H9 (cell line): Measurements from ENCODE around the gene C1orf21. TPM values are rescaled to one million over a fixed set of nuclear protein-coding genes. Genes with fewer than 3 reads are reported as not detected.

Experiments
- DNase-seq: peaks from one replicate; pipeline ENCODE4 v3.0.0-alpha.2; 2017
- H2AFZ ChIP-seq: one replicate; pipeline ENCODE4 v1.6.1; 2013; ENCODE audit warnings: mild to moderate bottlenecking, low read length, control low read depth, moderate library complexity
- H2AK5ac ChIP-seq: 2 replicates; pipeline ENCODE4 v1.6.1; 2013; ENCODE audit warnings: low read length, control low read depth, mixed read lengths; ENCODE audit not compliant: insufficient read length
- H2BK120ac ChIP-seq: one replicate; pipeline ENCODE4 v1.6.1; 2013; ENCODE audit warnings: low read depth, mild to moderate bottlenecking, low read length, control low read depth, inconsistent platforms; ENCODE audit not compliant: poor library complexity, severe bottlenecking
- H2BK12ac ChIP-seq: 2 replicates; pipeline ENCODE4 v1.6.1; 2013; ENCODE audit warnings: low read length, control low read depth, mixed read lengths, low read depth; ENCODE audit not compliant: insufficient read length
- H2BK15ac ChIP-seq: 2 replicates; pipeline ENCODE4 v1.6.1; 2013; ENCODE audit warnings: low read depth, low read length, control low read depth
- H2BK20ac ChIP-seq: one replicate; pipeline ENCODE4 v1.6.1; 2013; ENCODE audit warnings: low read depth, mild to moderate bottlenecking, low read length, control low read depth, inconsistent platforms; ENCODE audit not compliant: poor library complexity, severe bottlenecking
- H2BK5ac ChIP-seq: 2 replicates; pipeline ENCODE4 v1.6.1; 2013; ENCODE audit warnings: low read length, control low read depth, mixed read lengths; ENCODE audit not compliant: insufficient read length
- H3K14ac ChIP-seq: 2 replicates; pipeline ENCODE4 v1.6.1; 2013; ENCODE audit warnings: low read length, control low read depth; ENCODE audit not compliant: insufficient read depth
- H3K18ac ChIP-seq: 2 replicates; pipeline ENCODE4 v1.6.1; 2013; ENCODE audit warnings: low read depth, mild to moderate bottlenecking, mixed read lengths, low read length, control low read depth; ENCODE audit not compliant: insufficient read length
- H3K23ac ChIP-seq: 2 replicates; pipeline ENCODE4 v1.6.1; 2013; ENCODE audit warnings: low read length, control low read depth, mixed read lengths, low read depth; ENCODE audit not compliant: insufficient read length
- H3K23me2 ChIP-seq: 2 replicates; pipeline ENCODE4 v1.6.1; 2013; ENCODE audit warnings: low read depth, mild to moderate bottlenecking, mixed read lengths, low read length, control low read depth; ENCODE audit not compliant: insufficient read length, poor library complexity, severe bottlenecking
- H3K27ac ChIP-seq: 2 replicates; pipeline ENCODE4 v1.5.1; 2013; ENCODE audit warnings: low read length, control low read depth, mixed read lengths, low read depth; ENCODE audit not compliant: insufficient read length
- H3K27me3 ChIP-seq: 2 replicates; pipeline ENCODE4 v1.6.1; 2013; ENCODE audit warnings: low read length, control low read depth, inconsistent platforms; ENCODE audit not compliant: insufficient read depth
- H3K4ac ChIP-seq: 2 replicates; pipeline ENCODE4 v1.6.1; 2013; ENCODE audit warnings: low read depth, mild to moderate bottlenecking, control low read depth, inconsistent platforms, low read length, moderate library complexity
- H3K4me1 ChIP-seq: 2 replicates; pipeline ENCODE4 v1.6.1; 2013; ENCODE audit warnings: low read length, control low read depth, inconsistent platforms; ENCODE audit not compliant: insufficient read depth
- H3K4me2 ChIP-seq: 2 replicates; pipeline ENCODE4 v1.6.1; 2013; ENCODE audit warnings: low read length, control low read depth, mixed read lengths; ENCODE audit not compliant: insufficient read length, insufficient read depth
- H3K56ac ChIP-seq: 2 replicates; pipeline ENCODE4 v1.6.1; 2013; ENCODE audit warnings: low read depth, mild to moderate bottlenecking, mixed read lengths, low read length, control low read depth; ENCODE audit not compliant: insufficient read length
- H3K79me1 ChIP-seq: 2 replicates; pipeline ENCODE4 v1.6.1; 2013; ENCODE audit warnings: low read depth, mild to moderate bottlenecking, moderate library complexity, low read length, control low read depth, inconsistent platforms; ENCODE audit not compliant: insufficient read depth, poor library complexity, severe bottlenecking
- H3K79me2 ChIP-seq: 2 replicates; pipeline ENCODE4 v1.6.1; 2013; ENCODE audit warnings: low read length, control low read depth, inconsistent platforms; ENCODE audit not compliant: insufficient read depth
- H3K9ac ChIP-seq: 2 replicates; pipeline ENCODE4 v1.6.1; 2013; ENCODE audit warnings: low read length, control low read depth, mixed read lengths; ENCODE audit not compliant: insufficient read length; ENCODE audit errors: extremely low read depth
- H3K9me3 ChIP-seq: one replicate; pipeline ENCODE4 v1.6.1; 2013; ENCODE audit warnings: low read depth, low read length, inconsistent platforms; ENCODE audit not compliant: control insufficient read depth
- H3T11ph ChIP-seq: one replicate; pipeline ENCODE4 v1.6.1; 2013; ENCODE audit warnings: mild to moderate bottlenecking, low read length, control low read depth, inconsistent platforms
- H4K20me1 ChIP-seq: one replicate; pipeline ENCODE4 v1.6.1; 2013; ENCODE audit not compliant: control insufficient read depth, insufficient read length, insufficient read depth
- H4K5ac ChIP-seq: 2 replicates; pipeline ENCODE4 v1.6.1; 2013; ENCODE audit warnings: low read depth, mild to moderate bottlenecking, mixed read lengths, low read length, control low read depth; ENCODE audit not compliant: insufficient read length
- H4K8ac ChIP-seq: replicated peaks from 2 replicates; pipeline ENCODE4 v1.6.1; 2013; ENCODE audit warnings: low read length, control low read depth, mixed read lengths, low read depth; ENCODE audit not compliant: insufficient read length
- H4K91ac ChIP-seq: 2 replicates; pipeline ENCODE4 v1.6.1; 2013; ENCODE audit warnings: low read depth, mild to moderate bottlenecking, moderate library complexity, mixed read lengths, low read length, control low read depth; ENCODE audit not compliant: insufficient read length
- H3K27ac Mint-ChIP-seq, 3 experiments: 2 replicates in 2 of 3; 3 replicates in 1 of 3; pipeline ENCODE4 v1.8.0; 2020 to 2021; ENCODE audit warnings: mixed read lengths in 3 of 3, mild to moderate bottlenecking in 1 of 3, moderate library complexity in 1 of 3
- H3K27me3 Mint-ChIP-seq: 2 replicates; pipeline ENCODE4 v1.8.0; 2021; ENCODE audit warnings: low read depth, mild to moderate bottlenecking, moderate library complexity, mixed read lengths
- H3K36me3 Mint-ChIP-seq, 3 experiments: 2 replicates in 2 of 3; 3 replicates in 1 of 3; pipeline ENCODE4 v1.8.0; 2020 to 2021; ENCODE audit warnings: low read depth in 3 of 3, mixed read lengths in 3 of 3; ENCODE audit not compliant: insufficient read depth in 1 of 3
- H3K4me1 Mint-ChIP-seq, 2 experiments: 2 replicates each; pipeline ENCODE4 v1.8.0; 2020; ENCODE audit warnings: mixed read lengths in 2 of 2
- H3K4me3 Mint-ChIP-seq, 2 experiments: 2 replicates in 1 of 2; 3 replicates in 1 of 2; pipeline ENCODE4 v1.8.0; 2020 to 2021; ENCODE audit warnings: mild to moderate bottlenecking in 2 of 2, mixed read lengths in 2 of 2, moderate library complexity in 1 of 2
- H3K9me3 Mint-ChIP-seq, 2 experiments: 2 replicates in 1 of 2; 3 replicates in 1 of 2; pipeline ENCODE4 v1.8.0; 2020; ENCODE audit warnings: mild to moderate bottlenecking in 2 of 2, mixed read lengths in 2 of 2, moderate library complexity in 1 of 2
- WGBS: extraction: QIAGEN DNeasy Blood & Tissue Kit; methylation state at CpG from one replicate; pipeline ENCODE4 v1.1.7; 2013; ENCODE audit warnings: missing lambda C conversion rate, low lambda C conversion rate, mixed read lengths; ENCODE audit not compliant: insufficient read length; ENCODE audit errors: extremely low coverage; 5-methylcytosine and 5-hydroxymethylcytosine counted together
- total RNA-seq: library from RNA; stranded (reverse); gene quantifications from 2 replicates; pipeline ENCODE4 v1.2.1, GENCODE V29; 2021
- TF ChIP-seq, protein P1 (sequence below): fragments of 200-600 bp; sonication (generic); conservative IDR thresholded peaks from 3 replicates; pipeline ENCODE4 v1.8.0; 2021; ENCODE audit warnings: antibody characterized with exemption, mild to moderate bottlenecking

Gene C1orf21
- total RNA-seq, 1 experiment from 2014 or later, result 36.0 TPM

DNA sequence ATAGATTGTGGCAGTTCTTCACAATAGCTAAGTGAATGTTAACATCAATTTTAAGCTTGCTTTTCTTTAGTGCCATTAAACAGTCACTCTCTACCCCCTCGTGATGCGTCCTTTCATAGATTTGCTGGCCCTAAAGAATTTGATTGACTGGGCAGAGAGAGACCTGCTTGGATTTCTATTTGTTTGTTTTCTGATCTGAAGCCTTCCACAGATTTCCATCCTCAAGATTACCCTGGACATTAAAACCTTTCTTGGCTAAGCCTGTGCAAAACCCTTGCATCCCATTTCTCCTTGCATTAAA is 17.8 kb downstream of the C1orf21 start:
- peak overlapping the region in 2 of 3 experiments; percentile 52 to 79; a peak in 3 of 7 replicates for H3K27ac Mint-ChIP-seq

More for the DNA sequence above, 17.8 kb downstream of the C1orf21 start:
- no peaks in the 10 kb centered on the region for H3K27me3 ChIP-seq
- Mint-ChIP-seq H3K27me3 (no peaks in the 10 kb centered on the region), H3K36me3 (no peaks in the 10 kb centered on the region), H3K4me3 (no peak overlapping the region), H3K4me1 (peaks cover 41 to 69% of the 10 kb centered on the region in 2 experiments), H3K9me3 (no peaks in the 10 kb centered on the region)
- no peak overlapping the region for H3K23ac ChIP-seq
- H3K18ac ChIP-seq, result no peak overlapping the region
- no peak overlapping the region for H4K91ac ChIP-seq
- no peaks in the 10 kb centered on the region for H3K9me3 ChIP-seq
- no peak overlapping the region for H2AFZ ChIP-seq
- DNase-seq, result no peak
- H2BK12ac ChIP-seq, result no peak overlapping the region
- no peak overlapping the region for H3K14ac ChIP-seq
- H3K4me2 ChIP-seq, result no peak overlapping the region
- H4K5ac ChIP-seq, result no peak overlapping the region
- no peak overlapping the region for H3K4ac ChIP-seq
- H2BK5ac ChIP-seq, result no peak overlapping the region
- no peaks in the 10 kb centered on the region for H3K79me1 ChIP-seq
- WGBS, result no CpG with 5 or more reads among the region's 2 CpGs
- H4K20me1 ChIP-seq, result no peaks in the 10 kb centered on the region
- no peak overlapping the region for H2BK20ac ChIP-seq
- no peak overlapping the region for H2BK15ac ChIP-seq
- no peaks in the 10 kb centered on the region; the same call in 1 of the 2 replicates for H3K79me2 ChIP-seq
- no peaks in the 10 kb centered on the region for H3K23me2 ChIP-seq
- no peak overlapping the region for H2AK5ac ChIP-seq
- H3K9ac ChIP-seq, result no peak overlapping the region
- H3T11ph ChIP-seq, result no peak overlapping the region
- no peak overlapping the region for H2BK120ac ChIP-seq
- no peak overlapping the region for H4K8ac ChIP-seq
- TF ChIP-seq, protein P1, sequence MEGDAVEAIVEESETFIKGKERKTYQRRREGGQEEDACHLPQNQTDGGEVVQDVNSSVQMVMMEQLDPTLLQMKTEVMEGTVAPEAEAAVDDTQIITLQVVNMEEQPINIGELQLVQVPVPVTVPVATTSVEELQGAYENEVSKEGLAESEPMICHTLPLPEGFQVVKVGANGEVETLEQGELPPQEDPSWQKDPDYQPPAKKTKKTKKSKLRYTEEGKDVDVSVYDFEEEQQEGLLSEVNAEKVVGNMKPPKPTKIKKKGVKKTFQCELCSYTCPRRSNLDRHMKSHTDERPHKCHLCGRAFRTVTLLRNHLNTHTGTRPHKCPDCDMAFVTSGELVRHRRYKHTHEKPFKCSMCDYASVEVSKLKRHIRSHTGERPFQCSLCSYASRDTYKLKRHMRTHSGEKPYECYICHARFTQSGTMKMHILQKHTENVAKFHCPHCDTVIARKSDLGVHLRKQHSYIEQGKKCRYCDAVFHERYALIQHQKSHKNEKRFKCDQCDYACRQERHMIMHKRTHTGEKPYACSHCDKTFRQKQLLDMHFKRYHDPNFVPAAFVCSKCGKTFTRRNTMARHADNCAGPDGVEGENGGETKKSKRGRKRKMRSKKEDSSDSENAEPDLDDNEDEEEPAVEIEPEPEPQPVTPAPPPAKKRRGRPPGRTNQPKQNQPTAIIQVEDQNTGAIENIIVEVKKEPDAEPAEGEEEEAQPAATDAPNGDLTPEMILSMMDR, result no peak
- H3K4me1 ChIP-seq, result 0 out of 2 replicates have a peak, but pooled peaks cover 1% of the 10 kb centered on the region
- H3K27ac ChIP-seq, result no peak overlapping the region
- no peak overlapping the region for H3K56ac ChIP-seq
